ENCODE results near the gene LNX1. TPM values are rescaled to one million over a fixed set of nuclear protein-coding genes. Genes with fewer than 3 reads are reported as not detected.

LNX1 gene
- polyA plus RNA-seq, 1 of the 3 experiments (the other 2 are of a cell fraction): 0.16 TPM

DNA sequence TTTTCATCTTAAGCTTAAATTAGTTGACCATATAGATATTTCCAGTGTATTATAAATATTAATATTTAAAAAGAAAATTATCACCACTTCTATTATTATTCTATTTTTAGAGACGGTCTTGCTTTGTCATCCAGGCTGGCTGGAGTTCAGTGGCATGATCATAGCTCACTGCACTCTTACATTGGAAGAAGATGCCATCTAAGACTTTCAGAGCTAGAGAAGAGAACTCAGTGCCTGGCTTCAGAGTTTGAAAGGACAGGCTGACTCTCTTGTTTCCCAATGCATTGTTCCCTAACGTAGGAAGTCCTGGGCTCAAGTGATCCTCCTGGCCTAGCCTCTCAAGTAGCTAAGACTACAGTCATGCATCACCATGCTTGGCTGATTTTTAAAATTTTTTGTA is 137.9 kb downstream of the LNX1 start:
- Histone ChIP-seq H4K20me1 (ENCODE audit: insufficient read depth) (no peaks in the 10 kb centered on the region), H3K4me1 (ENCODE audit: control insufficient read depth in 1 of 2, insufficient read depth in 2 of 2, low read depth in 1 of 2, low read length in 1 of 2) (no peaks in the 10 kb centered on the region; a peak in 1 of 4 replicates), H3K27ac (ENCODE audit: low read depth in 2 of 2, low read length in 1 of 2) (no peak overlapping the region), H3K4me2 (no peak overlapping the region), H3K27me3 (ENCODE audit: insufficient read depth) (no peaks in the 10 kb centered on the region), H3K9me2 (no peaks in the 10 kb centered on the region), H3K9ac (no peak overlapping the region), H3K9me3 (no peaks in the 10 kb centered on the region), H2AFZ (ENCODE audit: low read depth) (no peak overlapping the region), H3K36me3 (replicated peaks in 1 of 2; ENCODE audit: control insufficient read depth in 1 of 2, insufficient read depth in 2 of 2, low read length in 1 of 2) (peaks cover 61 to 64% of the 10 kb centered on the region in 2 experiments), H3K4me3 (ENCODE audit: low read depth in 2 of 2, low read length in 1 of 2) (no peak overlapping the region), H3F3A (replicated peaks; ENCODE audit: insufficient read depth) (peaks cover 7% of the 10 kb centered on the region), H3K79me2 (ENCODE audit: insufficient read depth) (peaks cover 9% of the 10 kb centered on the region)
- POLR2A ChIA-PET: no interaction called here
- 81% methylated on average over 2 of the region's 2 CpGs for WGBS (ENCODE audit: low lambda C conversion rate)
- TF ChIP-seq, protein P1, sequence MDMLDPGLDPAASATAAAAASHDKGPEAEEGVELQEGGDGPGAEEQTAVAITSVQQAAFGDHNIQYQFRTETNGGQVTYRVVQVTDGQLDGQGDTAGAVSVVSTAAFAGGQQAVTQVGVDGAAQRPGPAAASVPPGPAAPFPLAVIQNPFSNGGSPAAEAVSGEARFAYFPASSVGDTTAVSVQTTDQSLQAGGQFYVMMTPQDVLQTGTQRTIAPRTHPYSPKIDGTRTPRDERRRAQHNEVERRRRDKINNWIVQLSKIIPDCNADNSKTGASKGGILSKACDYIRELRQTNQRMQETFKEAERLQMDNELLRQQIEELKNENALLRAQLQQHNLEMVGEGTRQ (IDR thresholded peaks at IDR 0.05; ENCODE audit: borderline replicate concordance, low read depth, low read length): no peak
- TF ChIP-seq EP300 (IDR thresholded peaks at IDR 0.05; ENCODE audit: borderline replicate concordance in 1 of 2, low read depth in 1 of 2, low read length in 1 of 2): no peak
- TF ChIP-seq RXRA (IDR thresholded peaks at IDR 0.05; ENCODE audit: borderline replicate concordance, low read depth): no peak
- TF ChIP-seq, protein P2, sequence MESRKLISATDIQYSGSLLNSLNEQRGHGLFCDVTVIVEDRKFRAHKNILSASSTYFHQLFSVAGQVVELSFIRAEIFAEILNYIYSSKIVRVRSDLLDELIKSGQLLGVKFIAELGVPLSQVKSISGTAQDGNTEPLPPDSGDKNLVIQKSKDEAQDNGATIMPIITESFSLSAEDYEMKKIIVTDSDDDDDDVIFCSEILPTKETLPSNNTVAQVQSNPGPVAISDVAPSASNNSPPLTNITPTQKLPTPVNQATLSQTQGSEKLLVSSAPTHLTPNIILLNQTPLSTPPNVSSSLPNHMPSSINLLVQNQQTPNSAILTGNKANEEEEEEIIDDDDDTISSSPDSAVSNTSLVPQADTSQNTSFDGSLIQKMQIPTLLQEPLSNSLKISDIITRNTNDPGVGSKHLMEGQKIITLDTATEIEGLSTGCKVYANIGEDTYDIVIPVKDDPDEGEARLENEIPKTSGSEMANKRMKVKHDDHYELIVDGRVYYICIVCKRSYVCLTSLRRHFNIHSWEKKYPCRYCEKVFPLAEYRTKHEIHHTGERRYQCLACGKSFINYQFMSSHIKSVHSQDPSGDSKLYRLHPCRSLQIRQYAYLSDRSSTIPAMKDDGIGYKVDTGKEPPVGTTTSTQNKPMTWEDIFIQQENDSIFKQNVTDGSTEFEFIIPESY (IDR thresholded peaks at IDR 0.05; ENCODE audit: borderline replicate concordance, low read depth): no peak
- no peak for TF ChIP-seq NRF1 (IDR thresholded peaks at IDR 0.05; ENCODE audit: low read depth, low read length)
- no peak for TF ChIP-seq TCF12 (IDR thresholded peaks at IDR 0.05)
- no peak for TF ChIP-seq FOSL2 (IDR thresholded peaks at IDR 0.05; ENCODE audit: borderline replicate concordance, low read depth)
- no peak for TF ChIP-seq CHD2 (IDR thresholded peaks at IDR 0.05; ENCODE audit: low read length, partially characterized antibody)
- TF ChIP-seq RFX5 (IDR thresholded peaks at IDR 0.05; ENCODE audit: low read length): no peak
- no peak for TF ChIP-seq TEAD4 (IDR thresholded peaks at IDR 0.05; ENCODE audit: borderline replicate concordance, insufficient read depth)
- no peak for TF ChIP-seq RCOR1 (IDR thresholded peaks at IDR 0.05; ENCODE audit: low read length)
- no peak for TF ChIP-seq TAF1 (IDR thresholded peaks at IDR 0.05; ENCODE audit: borderline replicate concordance, low read depth, low read length)
- TF ChIP-seq, protein P3, sequence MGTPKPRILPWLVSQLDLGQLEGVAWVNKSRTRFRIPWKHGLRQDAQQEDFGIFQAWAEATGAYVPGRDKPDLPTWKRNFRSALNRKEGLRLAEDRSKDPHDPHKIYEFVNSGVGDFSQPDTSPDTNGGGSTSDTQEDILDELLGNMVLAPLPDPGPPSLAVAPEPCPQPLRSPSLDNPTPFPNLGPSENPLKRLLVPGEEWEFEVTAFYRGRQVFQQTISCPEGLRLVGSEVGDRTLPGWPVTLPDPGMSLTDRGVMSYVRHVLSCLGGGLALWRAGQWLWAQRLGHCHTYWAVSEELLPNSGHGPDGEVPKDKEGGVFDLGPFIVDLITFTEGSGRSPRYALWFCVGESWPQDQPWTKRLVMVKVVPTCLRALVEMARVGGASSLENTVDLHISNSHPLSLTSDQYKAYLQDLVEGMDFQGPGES (IDR thresholded peaks at IDR 0.05; ENCODE audit: low read depth, low read length): no peak
- TF ChIP-seq, protein P4, sequence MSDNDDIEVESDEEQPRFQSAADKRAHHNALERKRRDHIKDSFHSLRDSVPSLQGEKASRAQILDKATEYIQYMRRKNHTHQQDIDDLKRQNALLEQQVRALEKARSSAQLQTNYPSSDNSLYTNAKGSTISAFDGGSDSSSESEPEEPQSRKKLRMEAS (IDR thresholded peaks at IDR 0.05; ENCODE audit: low read depth): no peak
- TF ChIP-seq, protein P5, sequence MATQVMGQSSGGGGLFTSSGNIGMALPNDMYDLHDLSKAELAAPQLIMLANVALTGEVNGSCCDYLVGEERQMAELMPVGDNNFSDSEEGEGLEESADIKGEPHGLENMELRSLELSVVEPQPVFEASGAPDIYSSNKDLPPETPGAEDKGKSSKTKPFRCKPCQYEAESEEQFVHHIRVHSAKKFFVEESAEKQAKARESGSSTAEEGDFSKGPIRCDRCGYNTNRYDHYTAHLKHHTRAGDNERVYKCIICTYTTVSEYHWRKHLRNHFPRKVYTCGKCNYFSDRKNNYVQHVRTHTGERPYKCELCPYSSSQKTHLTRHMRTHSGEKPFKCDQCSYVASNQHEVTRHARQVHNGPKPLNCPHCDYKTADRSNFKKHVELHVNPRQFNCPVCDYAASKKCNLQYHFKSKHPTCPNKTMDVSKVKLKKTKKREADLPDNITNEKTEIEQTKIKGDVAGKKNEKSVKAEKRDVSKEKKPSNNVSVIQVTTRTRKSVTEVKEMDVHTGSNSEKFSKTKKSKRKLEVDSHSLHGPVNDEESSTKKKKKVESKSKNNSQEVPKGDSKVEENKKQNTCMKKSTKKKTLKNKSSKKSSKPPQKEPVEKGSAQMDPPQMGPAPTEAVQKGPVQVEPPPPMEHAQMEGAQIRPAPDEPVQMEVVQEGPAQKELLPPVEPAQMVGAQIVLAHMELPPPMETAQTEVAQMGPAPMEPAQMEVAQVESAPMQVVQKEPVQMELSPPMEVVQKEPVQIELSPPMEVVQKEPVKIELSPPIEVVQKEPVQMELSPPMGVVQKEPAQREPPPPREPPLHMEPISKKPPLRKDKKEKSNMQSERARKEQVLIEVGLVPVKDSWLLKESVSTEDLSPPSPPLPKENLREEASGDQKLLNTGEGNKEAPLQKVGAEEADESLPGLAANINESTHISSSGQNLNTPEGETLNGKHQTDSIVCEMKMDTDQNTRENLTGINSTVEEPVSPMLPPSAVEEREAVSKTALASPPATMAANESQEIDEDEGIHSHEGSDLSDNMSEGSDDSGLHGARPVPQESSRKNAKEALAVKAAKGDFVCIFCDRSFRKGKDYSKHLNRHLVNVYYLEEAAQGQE (IDR thresholded peaks at IDR 0.05; ENCODE audit: low read depth, low read length): no peak
- no peak for TF ChIP-seq JUND (IDR thresholded peaks at IDR 0.05)
- TF ChIP-seq RAD21 (IDR thresholded peaks at IDR 0.05; ENCODE audit: low read length): no peak
- CTCF ChIA-PET: interaction anchor here (0.9 kb wide), 1 partner anchor 11 kb away, joined by 3 read pairs; no protein-coding TSS in a partner anchor
- no peak for DNase-seq

Measured in SK-N-SH (cell line).